Astrocyte of the spinal cord (primary cell): ENCODE measurements around the gene ETV7.

Source experiments
- DNase-seq: peaks from one replicate; pipeline ENCODE4 v3.0.0; 2011; ENCODE audit warnings: low read depth, low spot score
- H3K4me3 ChIP-seq: 2 replicates; pipeline ENCODE4 v1.5.1; 2011; ENCODE audit warnings: low read depth, mild to moderate bottlenecking, low read length, moderate library complexity
- in situ Hi-C: cut with HindIII; loops from 2 replicates; pipeline ENCODE4 v1.10.0; 2017; ENCODE audit warnings: low sequenced_read_pairs
- TF ChIP-seq, protein P1 (sequence below): IDR thresholded peaks from 2 replicates; pipeline ENCODE4 v1.5.1; 2012; ENCODE audit warnings: low read depth, mild to moderate bottlenecking, low read length, inconsistent platforms

The ETV7 gene

GRCh38 chr6:36426622-36427021 is 39.2 kb upstream of the ETV7 start:
- no peak overlapping the region for H3K4me3 ChIP-seq
- TF ChIP-seq, protein P1, sequence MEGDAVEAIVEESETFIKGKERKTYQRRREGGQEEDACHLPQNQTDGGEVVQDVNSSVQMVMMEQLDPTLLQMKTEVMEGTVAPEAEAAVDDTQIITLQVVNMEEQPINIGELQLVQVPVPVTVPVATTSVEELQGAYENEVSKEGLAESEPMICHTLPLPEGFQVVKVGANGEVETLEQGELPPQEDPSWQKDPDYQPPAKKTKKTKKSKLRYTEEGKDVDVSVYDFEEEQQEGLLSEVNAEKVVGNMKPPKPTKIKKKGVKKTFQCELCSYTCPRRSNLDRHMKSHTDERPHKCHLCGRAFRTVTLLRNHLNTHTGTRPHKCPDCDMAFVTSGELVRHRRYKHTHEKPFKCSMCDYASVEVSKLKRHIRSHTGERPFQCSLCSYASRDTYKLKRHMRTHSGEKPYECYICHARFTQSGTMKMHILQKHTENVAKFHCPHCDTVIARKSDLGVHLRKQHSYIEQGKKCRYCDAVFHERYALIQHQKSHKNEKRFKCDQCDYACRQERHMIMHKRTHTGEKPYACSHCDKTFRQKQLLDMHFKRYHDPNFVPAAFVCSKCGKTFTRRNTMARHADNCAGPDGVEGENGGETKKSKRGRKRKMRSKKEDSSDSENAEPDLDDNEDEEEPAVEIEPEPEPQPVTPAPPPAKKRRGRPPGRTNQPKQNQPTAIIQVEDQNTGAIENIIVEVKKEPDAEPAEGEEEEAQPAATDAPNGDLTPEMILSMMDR, result no peak
- in situ Hi-C loops, result no loop called here

GRCh38 chr6:36423101-36423824 is 35.8 kb upstream of the ETV7 start:
- TF ChIP-seq, protein P1, result peak; percentile 72
- H3K4me3 ChIP-seq, result peak overlapping the region; percentile 65
- in situ Hi-C loops, result no loop called here
- DNase-seq, result peak; percentile 98

More at GRCh38 chr6:36426622-36427021, 39.2 kb upstream of the ETV7 start:
- no peak for DNase-seq

GRCh38 chr6:36422714-36423100 is 35.2 kb upstream of the ETV7 start:
- TF ChIP-seq, protein P1, result no peak
- no peak for DNase-seq
- H3K4me3 ChIP-seq, result peak overlapping the region; percentile 65
- in situ Hi-C loops, result no loop called here

- TF ChIP-seq, protein P1, result no peak
- DNase-seq, result no peak
- H3K4me3 ChIP-seq, result no peak overlapping the region
- in situ Hi-C loops, result no loop called here
Observed at GRCh38 chr6:36419310-36419709, 31.8 kb upstream of the ETV7 start.

GRCh38 chr6:36418558-36418957 is 31.1 kb upstream of the ETV7 start:
- no peak overlapping the region for H3K4me3 ChIP-seq
- in situ Hi-C loops, result no loop called here
- no peak for DNase-seq
- TF ChIP-seq, protein P1, result no peak

DNA sequence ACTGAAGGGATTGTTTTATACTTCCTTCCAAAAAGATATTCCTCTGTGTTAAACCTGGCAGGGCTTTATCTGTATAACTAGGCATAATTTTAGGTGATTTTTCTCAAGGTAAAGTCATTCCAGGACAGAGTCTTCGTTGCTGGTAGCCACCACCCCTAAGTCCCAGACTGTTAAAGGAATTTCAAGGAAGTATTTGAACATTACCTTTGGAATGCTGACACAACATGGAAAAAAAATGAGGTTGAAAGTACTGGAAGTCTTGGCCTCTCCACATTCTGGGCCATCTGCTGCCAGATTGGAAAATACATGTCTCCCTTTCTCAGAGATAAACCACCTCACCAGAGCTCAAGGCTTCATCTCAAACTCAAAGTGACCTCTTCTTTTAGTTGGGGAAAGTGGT is 27.0 kb upstream of the ETV7 start:
- in situ Hi-C loops, result no loop called here
- no peak overlapping the region for H3K4me3 ChIP-seq
- DNase-seq, result no peak
- TF ChIP-seq, protein P1, result no peak
